GM21447 (cell line): Measurements from ENCODE around the gene KYNU.
"Not testable (repeated sequence)": the region's sequence is repeated elsewhere in the genome, so short reads cannot be mapped to it uniquely, and the experiment has no call there.

Experiments
- ATAC-seq: cut with Tn5 transposase; IDR thresholded peaks from one replicate; pipeline ENCODE4 v1.9.1; 2021; ENCODE audit not compliant: unreplicated experiment

The KYNU gene

DNA sequence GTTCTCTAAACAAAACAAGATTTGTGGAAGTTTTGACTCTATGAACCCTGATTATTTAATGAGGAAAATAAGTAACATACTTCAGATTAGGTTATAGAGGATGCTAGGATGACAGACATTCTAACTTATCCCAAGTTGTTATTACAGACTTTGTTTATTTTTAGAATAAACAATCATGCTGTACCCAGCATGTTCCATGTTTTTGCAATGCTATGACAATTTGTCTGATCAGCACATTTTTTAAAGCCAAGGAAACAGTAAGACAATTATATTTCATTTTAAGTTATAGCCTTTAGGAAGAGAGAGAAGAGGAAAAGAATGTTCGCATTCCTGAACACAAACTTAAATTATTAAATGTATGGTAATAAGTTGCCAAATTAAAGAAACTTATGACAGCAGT, 119.8 kb downstream of the KYNU start:
- no peak for ATAC-seq

- ATAC-seq = no peak
Observed at GRCh38 chr2:143000599-143000998, 123.1 kb downstream of the KYNU start.

DNA sequence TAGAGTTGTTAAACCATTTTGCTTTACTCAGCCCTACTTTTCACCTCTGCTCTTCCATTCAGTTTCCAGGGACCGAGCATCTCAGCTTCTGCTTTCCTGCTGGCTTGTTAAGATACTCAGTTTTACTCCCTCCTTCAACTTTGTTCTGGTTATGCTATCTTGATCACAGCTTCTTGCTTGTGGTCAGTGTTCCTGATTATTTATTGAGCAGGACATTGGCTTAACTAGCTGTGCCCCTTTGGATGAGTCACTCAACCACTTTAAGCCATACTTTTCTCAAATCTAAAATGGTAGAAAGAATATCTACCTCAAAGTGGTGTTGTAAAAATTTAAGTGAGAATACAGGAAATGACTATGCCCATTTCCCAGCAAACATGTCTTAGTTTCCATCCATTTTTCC, 124.0 kb downstream of the KYNU start:
- no peak for ATAC-seq

- no peak for ATAC-seq
Observed at GRCh38 chr2:143015656-143016055, 138.2 kb downstream of the KYNU start.

- ATAC-seq = no peak
Observed at GRCh38 chr2:143026411-143027054, 149.1 kb downstream of the KYNU start.

GRCh38 chr2:143029141-143029540, 151.7 kb downstream of the KYNU start:
- no peak for ATAC-seq

- ATAC-seq = peak; percentile 63
Observed at GRCh38 chr2:143030127-143030526, 152.7 kb downstream of the KYNU start.

DNA sequence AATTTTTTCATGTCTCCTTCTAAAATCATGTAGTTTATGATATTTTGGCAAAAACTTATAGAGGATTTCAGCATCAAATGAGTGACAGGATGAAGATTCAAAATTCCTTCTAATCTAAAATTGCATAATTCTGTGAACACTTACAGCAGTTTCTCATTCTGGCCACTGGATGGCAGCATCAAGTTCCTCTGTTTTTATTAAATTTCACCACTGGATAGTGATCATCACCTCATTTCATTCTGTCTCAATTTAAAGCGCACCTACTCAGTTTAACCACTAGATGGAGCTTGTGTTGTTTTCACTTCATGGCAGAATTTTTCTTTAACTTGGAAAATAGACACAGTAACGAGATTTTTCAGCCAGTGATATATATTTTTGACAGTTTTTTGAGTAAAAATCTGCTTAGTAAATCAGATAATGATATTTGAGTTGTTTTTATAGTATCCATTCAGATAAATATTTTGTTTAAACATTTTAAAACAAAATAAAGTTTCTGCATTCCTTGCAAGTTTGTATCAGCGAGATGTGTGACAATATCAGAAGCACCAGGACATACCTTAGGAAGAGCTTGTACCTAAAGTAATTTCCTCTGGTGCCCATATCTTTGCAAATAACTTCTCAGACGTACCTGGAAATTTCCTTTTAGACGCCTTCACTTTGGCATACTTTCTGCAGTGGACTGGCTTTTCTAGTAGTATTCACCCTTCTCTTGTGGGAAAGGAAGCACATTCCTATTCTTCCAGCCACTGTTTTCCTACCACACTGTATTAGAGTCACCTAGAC, 157.0 kb downstream of the KYNU start:
- peak; percentile 83 for ATAC-seq

GRCh38 chr2:143051465-143051864, 174.0 kb downstream of the KYNU start:
- ATAC-seq = no peak

GRCh38 chr2:143053437-143053836, 176.0 kb downstream of the KYNU start:
- ATAC-seq = not testable (repeated sequence)

DNA sequence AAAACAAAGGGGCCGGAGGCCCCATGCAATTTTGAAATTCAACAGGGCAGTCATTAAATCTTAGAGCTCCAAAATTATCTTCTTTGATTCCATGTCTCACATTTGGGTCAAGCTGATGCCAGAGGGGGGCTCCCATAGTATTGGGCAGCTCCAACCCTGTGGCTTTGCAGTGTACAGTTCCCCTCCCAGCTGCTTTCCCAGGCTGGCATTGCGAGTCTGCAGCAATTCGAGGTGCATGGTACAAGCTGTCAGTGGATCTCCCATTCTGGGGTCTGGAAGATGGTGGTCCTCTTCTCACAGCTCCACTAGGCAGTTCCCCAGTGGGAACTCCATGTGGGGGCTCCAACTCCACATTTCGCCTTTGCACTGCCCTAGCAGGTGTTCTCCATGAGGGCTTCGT, 179.1 kb downstream of the KYNU start:
- ATAC-seq = no peak

GRCh38 chr2:143058851-143059250, 181.4 kb downstream of the KYNU start:
- ATAC-seq = no peak

DNA sequence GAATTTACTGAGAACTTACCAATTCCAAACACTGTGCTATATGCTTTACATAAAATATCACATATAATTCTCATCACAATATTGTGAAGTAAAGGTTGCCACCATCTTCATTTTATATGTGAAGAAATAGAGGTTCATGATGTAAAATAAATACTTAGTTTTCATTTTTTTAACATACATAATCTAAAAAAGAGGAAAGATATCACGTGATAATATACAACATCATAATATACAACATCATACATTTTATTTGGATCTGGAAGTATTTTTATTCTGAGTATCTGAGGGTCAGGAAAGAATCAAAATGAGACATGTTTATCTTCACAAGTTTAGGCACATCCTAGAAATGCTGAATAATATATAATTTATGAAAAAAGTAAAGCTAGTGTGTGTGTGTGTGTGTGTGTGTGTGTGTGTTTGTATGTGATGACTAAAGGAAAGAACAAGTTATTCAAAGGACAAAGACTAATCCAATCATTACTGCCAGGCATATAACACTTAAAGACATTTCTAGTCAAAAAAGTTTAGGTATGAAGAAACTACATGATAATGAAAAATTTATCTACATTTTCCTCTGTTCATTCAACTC, 186.2 kb downstream of the KYNU start:
- no peak for ATAC-seq

GRCh38 chr2:143068094-143068493, 190.6 kb downstream of the KYNU start:
- no peak for ATAC-seq

- ATAC-seq = no peak
Observed at GRCh38 chr2:143068509-143068908, 191.0 kb downstream of the KYNU start.

DNA sequence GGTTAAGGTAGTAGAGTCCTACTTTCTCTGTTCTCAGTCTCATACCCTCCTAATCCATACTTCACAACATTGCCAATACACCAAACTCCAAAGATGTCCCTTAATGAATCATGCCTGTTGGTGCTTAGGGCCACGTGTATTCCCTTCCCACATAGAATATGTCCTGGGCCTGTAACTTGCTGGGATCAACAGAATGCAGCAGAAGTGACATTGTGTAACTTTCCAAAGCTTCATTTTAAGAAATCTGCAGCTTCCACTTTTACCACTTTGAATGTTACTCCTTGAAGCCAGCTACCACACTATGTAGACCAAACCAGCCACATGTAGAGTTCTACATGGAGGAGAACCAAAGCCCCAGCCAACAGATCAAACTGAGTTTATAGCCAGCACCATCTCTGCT, 193.2 kb downstream of the KYNU start:
- no peak for ATAC-seq

DNA sequence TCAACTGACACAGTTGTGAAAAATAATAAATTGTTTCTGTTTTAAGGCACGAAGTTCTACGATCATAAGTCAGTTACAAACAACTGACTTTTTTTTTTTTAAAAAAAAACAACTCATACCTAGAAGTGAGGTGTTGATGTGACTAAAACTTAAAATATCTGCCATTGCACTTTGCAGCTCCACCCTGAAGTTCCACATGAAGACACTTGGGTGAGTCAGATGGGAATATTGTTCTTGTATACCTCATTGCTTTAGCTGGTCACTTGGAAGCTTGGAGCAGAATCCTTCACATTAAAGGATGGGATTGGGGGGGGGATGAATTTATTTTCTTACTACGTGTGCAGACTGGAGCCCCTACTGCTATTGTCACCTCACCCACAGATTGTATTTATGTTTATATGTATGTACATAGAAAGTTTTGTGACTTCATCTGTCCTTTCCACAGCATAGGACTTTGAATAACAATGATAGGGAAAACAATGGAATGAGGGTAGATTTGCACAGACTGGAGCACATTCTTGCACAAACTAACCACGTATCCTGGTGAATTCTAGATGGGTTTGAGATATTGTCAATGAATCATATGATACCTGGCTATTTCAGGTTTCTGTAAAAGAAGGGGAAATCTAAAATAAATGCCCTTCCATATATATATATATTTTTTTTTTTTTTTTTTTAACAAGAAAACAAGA, 193.9 kb downstream of the KYNU start:
- ATAC-seq = no peak

GRCh38 chr2:143074913-143075312, 197.4 kb downstream of the KYNU start:
- not testable (repeated sequence) for ATAC-seq

GRCh38 chr2:143075711-143076110, 198.2 kb downstream of the KYNU start:
- ATAC-seq = no peak

GRCh38 chr2:143078104-143078503, 200.6 kb downstream of the KYNU start:
- no peak for ATAC-seq

GRCh38 chr2:143081616-143082015, 204.2 kb downstream of the KYNU start:
- no peak for ATAC-seq

DNA sequence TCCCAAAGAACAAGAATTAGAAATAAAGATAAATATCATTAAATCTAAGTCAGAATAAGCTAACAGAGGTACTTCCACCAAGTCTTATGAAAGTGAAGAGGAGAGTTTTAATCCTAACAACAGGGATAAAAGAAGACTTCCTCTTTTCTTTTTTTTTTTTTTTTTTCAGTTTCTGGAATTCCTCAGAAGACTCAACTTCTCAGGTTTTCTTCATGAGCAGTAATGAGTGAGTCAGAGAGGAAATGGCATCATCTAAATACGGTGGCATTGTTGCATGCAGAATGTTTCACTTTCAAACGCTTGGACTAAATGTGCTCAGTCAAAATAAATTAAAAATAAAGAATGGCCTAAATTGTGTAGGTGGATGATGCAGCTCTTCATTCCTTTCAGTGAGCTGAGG, 206.2 kb downstream of the KYNU start:
- peak; percentile 39 for ATAC-seq
